ENCODE data around the gene ANKRD44.
"Not testable (repeated sequence)": the region's sequence is repeated elsewhere in the genome, so short reads cannot be mapped to it uniquely, and the experiment has no call there.

The ANKRD44 gene

DNA sequence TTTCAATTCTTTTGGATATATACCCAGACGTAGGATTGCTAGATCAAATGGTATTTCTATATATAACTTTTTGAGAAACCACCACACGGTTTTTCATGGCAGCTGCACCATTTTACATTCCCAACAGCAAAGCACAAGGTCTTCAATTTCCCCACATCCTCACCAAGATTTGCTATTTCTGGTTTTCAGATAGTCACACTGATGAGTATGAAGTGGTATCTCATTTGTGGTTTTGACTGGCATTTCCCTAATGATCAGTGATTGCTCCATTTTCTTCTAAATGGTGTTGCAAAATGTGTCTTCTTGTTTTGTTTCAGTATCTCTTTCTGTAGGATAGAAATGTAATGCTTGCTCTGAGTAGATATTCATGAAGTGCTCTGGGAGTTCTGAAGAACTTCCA, 52.0 kb downstream of the ANKRD44 start:
- DNase-seq (ENCODE audit: low read depth): no peak

DNA sequence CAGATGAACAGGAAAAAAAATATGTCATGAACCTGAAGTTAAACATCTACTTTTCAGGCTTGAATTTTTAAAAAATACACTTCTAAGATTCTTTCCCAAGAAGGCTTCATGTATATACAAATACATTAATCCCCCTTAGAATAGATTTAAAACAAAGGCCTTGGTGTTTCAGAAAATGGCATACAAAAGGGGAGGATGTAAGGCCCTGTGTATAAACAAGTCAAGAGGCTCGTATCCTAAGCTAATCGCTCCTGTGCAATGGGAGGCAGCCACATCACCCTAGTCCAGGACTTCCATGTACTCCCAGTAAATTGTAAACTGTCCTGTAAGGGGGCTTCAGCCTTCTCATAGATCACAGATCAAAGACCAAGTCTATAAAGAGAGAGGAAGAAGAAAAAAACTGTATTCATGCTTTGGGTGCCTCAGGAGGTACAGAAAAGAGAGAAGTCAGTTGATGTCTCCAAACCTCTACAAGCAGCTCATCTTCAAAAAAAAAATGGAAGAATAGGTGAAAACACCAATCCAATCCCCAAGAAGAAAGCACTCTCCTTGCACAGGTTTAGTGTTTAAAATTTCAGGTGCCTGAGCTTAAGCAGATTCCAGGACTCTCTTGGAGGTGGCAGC, 53.9 kb downstream of the ANKRD44 start:
- no peak for DNase-seq (ENCODE audit: low read depth)

DNA sequence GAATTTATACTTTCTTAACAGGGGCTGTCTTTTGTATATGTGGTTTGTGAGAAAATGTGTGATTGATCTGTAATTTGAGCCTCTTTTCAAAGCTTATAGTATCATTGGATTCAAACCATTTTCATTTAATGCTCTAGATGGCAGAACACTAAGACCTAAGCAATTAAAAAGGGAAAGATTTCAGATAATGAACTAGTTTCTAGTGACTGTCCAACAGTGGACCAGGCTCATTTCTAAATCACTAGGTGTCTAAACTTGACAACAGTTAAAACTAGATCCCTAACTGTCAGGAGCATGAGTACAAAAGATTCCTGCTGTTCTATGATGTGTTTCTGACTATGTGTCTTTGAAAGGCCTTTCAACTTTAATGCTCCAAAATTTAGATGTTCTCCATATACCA, 54.6 kb downstream of the ANKRD44 start:
- no peak for DNase-seq (ENCODE audit: low read depth)

GRCh38 chr2:197255543-197255942, 55.0 kb downstream of the ANKRD44 start:
- DNase-seq (ENCODE audit: low read depth): peak; percentile 40

GRCh38 chr2:197254776-197255530, 55.6 kb downstream of the ANKRD44 start:
- no peak for DNase-seq (ENCODE audit: low read depth)

GRCh38 chr2:197251576-197251975, 59.0 kb downstream of the ANKRD44 start:
- DNase-seq (ENCODE audit: low read depth): no peak

GRCh38 chr2:197251163-197251562, 59.4 kb downstream of the ANKRD44 start:
- DNase-seq (ENCODE audit: low read depth): no peak

DNA sequence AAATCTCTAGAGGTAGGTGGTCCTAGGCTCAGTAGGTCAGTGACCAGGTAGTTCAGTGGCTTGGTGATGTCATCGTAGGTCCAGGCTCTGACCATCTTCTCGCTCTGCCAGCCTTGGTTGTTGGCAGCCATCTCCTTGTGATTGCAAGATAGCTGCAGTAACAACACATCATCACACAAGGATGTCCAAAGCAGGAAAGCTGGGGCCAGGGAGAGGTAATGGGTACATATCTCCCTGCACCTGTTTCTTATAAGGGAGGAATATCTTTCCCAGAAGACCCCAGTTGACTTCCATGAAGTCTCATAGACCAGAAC, 60.5 kb downstream of the ANKRD44 start:
- no peak for DNase-seq (ENCODE audit: low read depth)

DNA sequence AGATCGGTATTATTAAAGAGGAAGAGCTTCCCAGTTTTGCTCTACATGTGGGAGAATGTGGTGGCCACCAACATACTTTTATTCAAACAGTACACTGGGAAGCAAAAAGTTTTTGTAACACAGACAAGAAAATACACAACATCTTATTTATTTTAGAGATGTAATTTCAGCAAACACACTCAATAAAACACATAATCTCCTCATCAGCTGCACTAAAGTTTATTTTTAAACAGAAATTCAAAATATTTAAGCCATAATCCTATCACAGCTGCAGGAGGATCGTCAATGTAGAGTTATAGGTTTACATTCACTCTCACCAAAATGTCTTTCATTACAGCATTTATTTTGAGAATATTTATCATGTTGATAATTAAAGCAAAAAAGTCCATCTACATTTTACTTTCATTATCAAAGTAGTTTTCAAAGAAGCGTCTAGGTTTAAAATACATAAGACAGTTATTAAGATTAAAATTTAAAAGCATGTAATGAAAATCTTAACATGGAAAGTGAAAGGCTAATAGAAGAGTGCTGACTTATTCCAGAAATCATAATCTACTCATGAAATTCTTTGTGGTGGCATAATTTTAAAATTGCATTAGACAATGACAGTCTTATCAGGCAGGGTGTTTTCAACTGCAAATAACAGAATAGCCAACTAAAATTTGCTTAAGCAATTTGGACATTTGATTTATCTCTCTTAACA, 61.0 kb downstream of the ANKRD44 start:
- no peak for DNase-seq (ENCODE audit: low read depth)

- DNase-seq (ENCODE audit: low read depth): no peak
These were observed 62.0 kb downstream of the ANKRD44 start for GRCh38 chr2:197248623-197249022.

DNA sequence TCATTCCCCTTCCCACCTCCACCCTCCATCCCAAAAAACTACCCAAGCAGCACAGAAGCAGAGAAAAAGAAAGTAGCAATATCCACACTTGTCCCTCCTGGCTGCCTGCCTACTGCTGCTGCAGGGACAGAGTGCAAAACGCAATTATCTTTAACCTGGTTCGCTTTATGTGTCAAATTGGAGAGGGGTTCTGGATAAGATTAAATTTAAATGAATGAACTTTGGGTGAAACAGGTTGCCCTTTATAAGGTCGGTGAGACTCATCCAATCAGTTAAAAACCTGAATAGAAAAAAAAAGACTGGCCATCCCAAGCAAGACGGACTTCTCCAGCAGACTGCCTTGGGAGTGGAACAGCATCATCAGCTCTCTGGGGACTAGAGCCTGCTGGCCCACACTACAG, 62.6 kb downstream of the ANKRD44 start:
- no peak for DNase-seq (ENCODE audit: low read depth)

- no peak for DNase-seq (ENCODE audit: low read depth)
These were observed 63.5 kb downstream of the ANKRD44 start for GRCh38 chr2:197247083-197247482.

DNA sequence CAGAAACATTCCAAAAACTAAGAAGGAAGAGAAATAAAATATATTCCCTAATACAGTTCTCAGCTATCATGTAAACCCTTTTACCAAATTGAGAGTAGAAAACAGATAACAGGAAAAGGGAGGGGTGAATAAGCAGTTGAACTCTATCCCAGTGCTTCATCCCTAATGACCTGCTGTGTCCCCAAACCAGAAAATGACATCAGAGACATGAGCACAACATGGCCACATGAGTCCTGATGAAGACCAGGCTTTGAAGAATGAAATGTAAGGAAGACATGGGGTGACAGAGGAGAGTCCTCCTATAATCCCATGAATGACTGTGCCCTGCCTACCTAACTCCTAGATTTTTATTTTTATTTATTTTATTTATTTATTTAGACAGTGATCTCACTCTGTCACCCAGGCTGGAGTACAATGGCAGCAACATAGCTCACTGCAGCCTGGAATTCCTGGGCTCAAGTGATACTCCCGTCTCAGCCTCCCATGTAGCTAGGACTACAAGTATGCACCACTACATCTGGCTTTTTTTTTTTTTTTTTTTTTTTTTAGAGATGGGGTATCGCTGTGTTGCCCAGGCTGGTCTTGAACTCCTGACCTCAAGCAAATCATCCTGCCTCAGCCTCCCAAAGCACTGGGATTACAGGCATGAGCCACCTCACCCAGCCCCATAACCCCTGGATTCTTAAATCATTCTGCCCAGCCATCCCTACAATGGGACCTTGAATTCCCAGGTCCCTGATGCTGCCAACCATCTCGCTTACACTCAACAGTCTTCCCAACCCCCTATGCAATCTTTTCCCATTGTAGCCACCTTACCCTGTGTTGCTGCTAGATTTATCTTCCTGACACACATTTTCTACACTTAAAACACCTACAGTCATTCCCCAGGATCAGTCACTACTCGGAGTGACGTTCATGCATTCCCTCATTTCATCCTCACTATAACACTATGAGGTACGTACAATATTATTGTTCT, 64.5 kb downstream of the ANKRD44 start:
- DNase-seq (ENCODE audit: low read depth): no peak

- no peak for DNase-seq (ENCODE audit: low read depth)
These were observed 66.2 kb downstream of the ANKRD44 start for GRCh38 chr2:197244349-197244748.

DNA sequence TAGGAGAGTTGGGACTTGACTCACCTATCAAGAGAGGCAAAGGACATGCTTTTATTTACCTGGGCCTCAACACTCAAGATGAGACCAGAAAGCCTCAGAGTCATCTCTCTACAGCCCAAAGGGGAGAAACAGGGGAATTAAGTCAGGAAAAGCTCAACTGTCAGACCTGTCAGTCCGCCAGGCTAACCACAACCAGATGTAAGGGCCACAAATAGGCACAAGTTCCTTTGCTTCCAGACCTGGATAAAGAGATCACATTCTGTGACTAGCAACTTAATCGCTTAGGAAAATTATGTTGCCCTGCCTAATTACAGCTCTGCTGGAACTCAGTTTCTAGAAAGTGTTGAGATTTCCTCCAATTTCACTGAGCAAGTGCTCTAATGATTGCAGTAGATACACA, 67.9 kb downstream of the ANKRD44 start:
- DNase-seq (ENCODE audit: low read depth): no peak

DNA sequence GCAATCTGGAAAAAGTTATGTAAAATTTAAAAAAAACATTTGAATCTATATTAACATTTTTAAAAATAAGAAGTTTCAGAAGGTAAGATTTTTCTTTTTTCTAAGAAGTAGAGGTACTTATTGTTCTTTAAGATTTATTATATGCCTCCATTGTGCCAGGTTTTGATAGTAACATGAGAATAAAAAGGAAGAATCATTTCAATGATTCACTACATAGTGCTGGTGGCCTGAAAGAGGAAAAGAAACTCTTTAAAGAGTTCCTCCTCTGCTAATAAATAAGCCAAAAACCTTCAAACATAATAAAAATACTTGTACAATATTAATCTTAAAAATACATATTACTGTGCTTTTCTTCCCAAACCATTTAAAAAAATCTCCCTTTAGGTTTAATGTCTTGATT, 69.0 kb downstream of the ANKRD44 start:
- no peak for DNase-seq (ENCODE audit: low read depth)

DNA sequence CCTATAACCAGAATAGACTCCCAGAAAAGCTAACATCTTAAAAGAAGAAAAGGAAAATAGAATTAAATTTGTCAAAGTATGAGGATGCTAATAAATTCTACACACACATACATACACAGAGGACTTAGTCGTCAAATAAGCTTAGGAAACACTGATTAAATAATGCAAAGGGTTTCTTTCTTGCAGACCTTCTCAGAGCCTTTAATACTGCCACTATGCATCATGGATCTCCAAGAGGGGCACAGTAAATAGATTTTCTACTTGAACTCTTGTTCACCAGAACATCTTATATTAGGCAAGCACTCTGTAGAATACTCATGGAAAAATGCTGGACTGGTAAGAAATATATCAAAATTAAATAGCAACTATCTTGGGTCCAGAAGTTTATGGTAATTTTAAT, 69.4 kb downstream of the ANKRD44 start:
- DNase-seq (ENCODE audit: low read depth): no peak

- DNase-seq (ENCODE audit: low read depth): no peak
These were observed 70.0 kb downstream of the ANKRD44 start for GRCh38 chr2:197240421-197241041.

DNA sequence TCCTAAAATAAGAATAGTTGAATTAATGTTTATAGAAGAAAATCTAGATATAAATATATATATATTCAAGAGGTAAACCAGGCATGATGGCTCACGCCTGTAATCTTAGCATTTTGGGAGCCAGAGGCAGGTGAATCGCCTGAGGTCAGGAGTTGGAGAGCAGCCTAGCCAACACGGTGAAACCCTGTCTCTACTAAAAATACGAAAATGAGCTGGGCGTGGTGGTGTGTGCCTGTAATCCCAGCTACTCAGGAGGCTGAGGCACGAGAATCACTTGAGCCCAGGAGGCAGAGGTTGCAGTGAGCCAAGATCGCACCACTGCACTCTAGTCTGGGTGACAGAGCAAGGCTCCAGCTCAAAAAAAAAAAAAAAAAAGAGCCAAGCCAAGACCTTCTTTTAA, 70.6 kb downstream of the ANKRD44 start:
- not testable (repeated sequence) for DNase-seq (ENCODE audit: low read depth)

DNA sequence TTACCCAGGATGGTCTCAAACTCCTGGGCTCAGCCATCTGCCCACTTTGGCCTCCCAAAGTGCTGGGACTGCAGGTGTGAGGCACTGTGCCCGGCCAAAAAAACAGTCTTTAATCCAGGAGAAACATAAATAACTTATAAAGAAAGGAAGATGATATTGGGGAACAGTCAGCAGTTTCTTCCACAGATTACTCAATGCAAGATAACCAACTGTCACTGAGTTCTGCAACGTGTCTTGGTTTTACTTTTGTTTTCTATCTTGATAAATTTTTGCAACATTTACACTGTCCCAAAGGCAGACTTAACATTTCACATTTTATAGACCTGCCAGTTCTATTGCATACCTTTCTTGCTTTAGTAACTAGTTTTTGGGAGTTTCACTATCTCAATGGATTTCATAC, 71.1 kb downstream of the ANKRD44 start:
- DNase-seq (ENCODE audit: low read depth): no peak

- DNase-seq (ENCODE audit: low read depth): no peak
These were observed 72.6 kb downstream of the ANKRD44 start for GRCh38 chr2:197238043-197238365.
